GM19395 (cell line): ENCODE measurements around the gene SAP130.

ENCODE experiments used
- ATAC-seq: cut with Tn5 transposase; IDR thresholded peaks from one replicate; pipeline ENCODE4 v1.9.1; 2021; ENCODE audit warnings: mild to moderate bottlenecking, moderate library complexity; ENCODE audit not compliant: unreplicated experiment

The SAP130 gene

DNA sequence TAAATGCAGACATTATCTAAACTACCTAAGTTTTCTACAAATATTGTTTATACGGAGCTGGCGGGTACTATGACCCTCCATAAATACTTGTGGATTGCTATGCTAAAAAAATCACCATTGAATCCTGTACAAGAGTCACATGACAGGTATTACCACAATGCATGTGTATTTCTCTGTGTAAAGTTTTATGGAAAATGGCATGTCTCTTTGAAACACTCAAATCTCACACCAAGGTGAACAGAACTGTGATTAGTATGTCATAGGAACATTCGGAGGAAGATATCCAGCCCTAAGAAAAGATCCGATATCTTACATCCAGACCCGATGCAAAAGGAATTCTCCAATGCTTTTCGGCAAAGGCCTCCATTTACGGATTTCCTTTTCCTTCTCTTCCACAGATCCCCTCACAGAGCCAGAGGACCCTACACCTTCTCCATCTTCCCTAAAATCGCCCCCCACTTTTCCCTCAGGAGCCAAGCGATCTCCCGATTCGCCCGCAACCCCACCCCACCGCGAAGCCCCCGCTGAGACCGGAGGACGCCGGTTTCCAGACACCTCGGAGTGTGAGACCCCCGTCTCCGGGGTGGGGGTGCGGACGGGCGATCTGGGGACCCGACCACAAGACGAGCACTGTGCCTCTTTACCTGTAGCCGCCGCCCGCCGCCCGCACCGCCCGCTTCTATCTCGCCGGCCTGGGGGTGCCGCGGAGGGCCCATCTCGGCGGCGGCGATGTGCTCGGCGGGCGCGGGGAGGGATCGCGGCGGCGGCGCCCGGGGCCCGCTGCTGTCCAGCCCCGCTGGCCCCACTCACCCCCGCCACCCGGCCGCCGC is 1.2 kb downstream of the SAP130 start:
- ATAC-seq, result peak; percentile 7

DNA sequence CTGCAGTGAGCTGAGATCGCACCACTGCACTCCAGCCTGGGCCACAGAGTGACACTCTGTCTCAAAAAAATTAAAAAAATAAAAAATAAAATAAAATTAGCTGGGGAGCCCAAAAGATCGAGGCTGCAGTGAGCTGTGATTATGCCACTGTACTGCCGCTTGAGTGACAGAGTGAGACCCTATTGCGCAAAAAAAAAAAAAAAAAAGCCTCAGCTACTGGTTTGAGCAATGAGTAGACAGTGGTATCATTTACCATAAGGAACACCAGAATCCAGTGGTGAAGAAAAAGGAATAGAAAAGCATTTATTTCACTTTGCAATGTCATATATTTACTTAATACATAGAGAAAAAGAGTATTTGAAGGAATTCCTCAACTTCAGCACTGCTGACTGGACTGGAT is 3.0 kb downstream of the SAP130 start:
- ATAC-seq, result no peak

DNA sequence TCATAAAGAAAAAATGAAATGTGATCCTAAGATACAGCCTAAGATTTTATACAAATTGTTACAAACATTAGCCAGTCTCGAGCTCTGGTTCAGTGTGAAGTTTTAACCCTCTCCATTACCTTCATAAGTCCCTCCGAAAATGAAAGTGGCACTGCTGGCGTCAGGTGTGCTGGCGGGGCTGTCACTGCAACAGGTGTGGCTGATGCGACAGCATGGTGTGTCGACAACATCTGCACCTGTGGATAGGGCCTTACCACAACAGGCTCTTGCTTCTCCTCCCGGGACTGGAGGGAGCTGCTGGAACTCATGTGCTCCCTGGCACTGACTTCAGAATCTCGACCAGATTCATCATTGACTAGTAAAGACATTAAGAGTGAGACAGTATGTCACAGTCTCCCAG is 10.3 kb downstream of the SAP130 start:
- no peak for ATAC-seq

DNA sequence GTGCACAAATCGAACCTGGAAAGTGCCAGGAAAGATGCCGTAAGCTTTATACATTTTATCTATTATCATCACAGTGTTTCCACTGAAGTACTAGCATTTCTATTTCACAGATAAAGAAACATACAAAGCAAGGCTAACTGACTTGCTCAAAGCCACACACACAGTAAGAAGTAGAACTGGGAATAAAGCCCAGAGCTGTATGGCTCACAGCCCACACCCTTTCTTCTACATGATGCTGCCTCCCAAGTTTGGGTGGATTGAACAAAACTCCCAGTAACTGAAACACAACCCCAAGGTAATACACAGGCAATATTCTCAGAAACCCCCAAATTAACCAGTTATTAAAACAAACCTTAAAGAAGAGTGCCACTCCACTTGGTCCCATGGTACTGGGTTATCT is 11.2 kb downstream of the SAP130 start:
- no peak for ATAC-seq

DNA sequence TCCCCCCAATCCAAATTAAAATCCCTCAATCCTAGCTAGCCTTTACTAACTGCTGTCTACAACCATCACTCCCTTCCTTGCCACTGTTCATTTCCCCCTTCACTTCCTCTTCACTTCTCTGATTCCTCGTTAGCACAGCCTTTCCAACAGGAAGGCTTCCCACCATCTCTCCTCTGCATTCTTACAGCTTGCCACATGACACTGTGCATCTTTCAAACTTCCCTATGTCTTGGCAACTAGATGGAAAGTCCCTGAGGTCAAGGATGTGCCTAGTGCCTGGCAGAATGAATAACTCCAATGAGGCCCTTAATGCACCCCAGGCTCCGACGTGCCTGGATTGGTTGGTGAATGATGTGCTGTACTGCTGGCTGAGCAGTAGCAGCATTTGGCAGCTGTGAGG is 15.2 kb downstream of the SAP130 start:
- ATAC-seq, result no peak

DNA sequence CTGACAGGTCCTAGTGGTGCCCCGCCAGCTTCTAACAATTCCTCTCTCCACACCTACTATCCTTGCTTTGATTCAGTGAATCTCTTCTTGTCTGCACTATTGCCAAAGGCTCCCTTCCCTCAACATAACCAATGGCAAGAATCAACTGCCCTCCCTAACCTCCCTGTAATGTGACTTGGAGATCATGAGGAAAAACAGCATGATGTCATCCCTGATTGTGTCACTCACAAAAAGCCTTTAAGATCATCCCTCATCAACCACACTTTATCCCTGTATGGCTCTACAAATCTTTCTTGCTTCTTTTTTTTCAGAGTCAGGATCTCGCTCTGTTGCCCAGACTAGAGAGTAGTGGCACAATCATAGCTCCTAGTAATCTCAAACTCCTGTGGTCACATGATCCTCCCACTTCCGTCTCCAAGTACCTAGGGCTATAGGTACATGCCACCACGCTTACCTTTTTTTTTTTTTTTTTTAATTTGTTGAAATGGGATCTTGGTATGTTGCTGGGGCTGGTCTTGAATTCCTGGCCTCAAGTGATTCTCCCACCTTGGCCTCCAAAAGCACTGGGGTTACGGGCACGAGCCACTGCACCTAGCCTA is 19.7 kb downstream of the SAP130 start:
- ATAC-seq, result no peak

DNA sequence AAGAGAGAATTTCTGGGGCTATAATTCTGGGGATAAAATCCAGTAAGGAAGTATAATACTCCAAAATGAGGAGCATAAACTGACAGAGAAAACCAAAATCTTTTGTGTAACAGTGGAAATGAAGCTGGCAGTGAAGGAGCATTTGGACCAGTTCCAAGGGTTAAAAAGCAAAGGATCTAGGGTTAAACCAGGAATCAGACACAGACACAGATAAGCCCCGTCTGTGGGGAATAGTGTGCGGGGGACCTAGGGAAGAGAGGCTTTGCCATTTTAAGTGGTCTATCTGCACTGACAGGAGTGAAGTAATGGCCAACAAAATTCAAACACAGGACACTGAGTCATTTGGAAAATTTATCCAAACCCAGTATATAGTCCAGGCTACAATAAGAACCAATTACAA is 23.4 kb downstream of the SAP130 start:
- ATAC-seq, result no peak

DNA sequence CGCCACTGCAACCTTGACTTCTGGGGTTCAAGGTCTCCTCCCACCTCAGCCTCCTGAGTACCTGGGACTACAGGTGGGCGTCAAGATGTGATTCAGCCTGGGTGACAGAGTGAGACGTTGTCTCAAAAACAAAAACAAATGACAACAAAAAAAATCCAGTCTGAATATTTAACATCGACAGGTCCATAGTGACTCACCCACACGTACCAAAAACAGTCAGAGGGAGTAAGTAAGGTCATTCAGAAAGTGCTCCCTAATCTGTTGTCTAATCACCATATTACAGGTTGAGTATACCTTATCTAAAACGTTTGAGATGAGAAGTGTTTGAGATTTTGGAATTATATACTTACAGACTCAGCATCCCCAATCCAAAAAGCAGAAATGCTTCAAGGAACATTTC is 24.4 kb downstream of the SAP130 start:
- no peak for ATAC-seq

DNA sequence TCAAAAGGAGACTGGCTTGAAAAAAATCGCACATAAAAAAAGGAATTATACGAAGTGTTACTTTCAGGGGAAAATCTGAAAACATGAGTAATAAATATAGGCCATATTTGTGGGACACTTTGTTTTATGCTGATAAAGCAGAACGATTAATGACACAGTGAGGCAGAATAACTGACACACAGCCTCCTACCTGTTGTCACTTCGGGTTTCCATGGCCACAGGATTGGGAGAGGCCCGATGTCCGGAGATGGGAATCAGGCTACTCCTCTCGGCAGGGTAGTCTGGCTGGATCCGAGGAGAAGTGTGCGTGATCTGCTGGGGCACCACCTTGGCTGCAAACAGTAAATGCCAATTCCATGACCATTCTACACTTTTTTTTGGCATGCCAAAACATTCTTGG is 31.7 kb downstream of the SAP130 start:
- no peak for ATAC-seq

DNA sequence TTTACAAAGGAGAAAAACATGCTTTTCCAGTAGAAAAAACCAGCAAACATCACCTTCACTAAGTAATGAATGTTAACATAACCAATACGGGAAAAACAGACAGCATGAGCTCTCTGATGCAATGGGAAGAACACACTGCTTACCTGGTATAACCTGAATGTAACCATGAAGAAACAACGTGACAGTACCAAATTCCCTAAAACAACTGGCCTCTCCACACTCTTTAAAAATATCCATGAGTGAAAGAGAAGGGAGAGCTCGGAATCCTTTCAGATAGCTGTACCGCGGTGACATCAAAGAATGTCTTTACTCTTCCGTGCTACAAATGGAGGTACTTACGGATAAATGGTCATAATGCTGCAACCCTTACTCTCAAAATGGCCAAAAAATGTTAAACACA is 32.1 kb downstream of the SAP130 start:
- no peak for ATAC-seq

DNA sequence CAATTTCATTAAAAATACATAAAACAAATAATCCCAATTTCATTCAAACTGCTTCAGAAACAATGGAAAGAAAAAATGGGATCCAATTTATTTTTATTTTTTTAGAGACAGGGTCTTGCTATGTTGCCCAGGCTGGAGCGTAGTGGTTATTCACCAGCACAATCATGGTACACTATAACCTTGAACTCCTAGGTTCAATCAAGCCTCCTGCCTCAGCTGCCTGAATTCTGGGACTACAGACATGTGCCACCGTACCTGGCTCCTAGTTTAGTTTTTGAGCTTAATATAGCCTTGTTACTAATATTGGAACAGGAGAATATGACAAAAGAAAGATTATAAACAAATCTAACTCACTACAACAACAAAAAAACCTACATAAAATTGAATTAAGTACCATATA is 34.2 kb downstream of the SAP130 start:
- no peak for ATAC-seq

DNA sequence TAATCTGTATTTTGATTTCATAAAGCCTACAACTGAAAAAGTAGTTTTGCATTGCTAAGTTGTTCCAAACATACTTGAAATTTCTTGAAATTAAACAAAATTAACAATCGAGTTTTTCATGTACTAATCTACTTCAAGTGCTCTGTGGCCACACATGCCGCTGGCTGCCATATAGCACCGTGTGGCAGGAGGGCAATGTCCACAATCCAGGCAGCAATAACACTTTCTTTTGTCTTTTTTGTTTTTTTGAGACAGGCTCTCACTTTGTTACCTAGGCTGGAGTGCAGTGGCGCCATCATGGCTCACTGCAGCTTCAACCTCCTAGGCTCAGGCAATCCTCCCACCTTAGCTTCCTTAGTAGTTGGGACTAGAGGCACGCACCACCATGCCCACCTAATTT is 36.1 kb downstream of the SAP130 start:
- ATAC-seq, result no peak

DNA sequence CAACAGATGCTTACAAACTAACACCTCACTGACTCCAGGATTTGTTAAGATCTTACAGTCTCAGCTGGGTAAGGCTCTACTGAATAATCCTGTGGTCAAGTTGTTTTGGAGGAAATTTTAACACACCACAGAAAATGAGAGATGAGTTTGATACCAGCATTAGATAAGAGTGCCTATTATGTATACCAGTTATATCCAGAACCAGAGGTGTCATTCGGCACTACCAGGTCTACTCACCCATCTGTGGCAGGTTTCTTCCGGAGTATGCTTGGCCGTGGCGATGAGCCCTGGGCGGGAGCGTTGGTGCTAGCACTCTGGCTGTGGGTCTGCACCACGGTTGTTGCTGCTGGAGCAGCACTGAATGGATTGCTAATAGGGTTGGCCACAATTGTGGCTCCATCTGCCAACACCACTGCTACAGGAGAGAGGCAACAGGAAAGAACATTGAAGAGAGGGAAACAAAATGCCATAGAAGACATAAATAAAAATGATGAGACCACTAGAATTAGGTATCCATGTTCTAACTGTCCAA is 41.2 kb downstream of the SAP130 start:
- no peak for ATAC-seq

DNA sequence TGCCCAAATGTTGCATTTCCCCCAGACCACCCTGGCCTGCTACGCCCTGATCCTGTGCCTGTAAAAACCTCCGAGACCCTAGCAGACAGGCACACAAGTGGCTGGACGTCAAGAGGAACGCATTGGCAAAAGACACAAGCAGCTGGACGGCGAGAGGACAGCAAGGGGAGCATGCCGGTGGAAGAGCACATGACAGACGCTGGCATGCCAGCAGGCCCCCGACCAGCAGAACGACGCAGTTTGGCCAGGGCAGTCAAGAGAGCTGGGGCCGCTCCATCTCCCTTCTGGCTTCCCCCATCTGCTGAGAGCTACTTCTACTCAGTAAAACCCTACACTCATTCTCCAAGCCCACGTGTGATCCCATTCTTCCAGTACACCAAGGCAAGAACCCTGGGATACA is 42.1 kb downstream of the SAP130 start:
- no peak for ATAC-seq

DNA sequence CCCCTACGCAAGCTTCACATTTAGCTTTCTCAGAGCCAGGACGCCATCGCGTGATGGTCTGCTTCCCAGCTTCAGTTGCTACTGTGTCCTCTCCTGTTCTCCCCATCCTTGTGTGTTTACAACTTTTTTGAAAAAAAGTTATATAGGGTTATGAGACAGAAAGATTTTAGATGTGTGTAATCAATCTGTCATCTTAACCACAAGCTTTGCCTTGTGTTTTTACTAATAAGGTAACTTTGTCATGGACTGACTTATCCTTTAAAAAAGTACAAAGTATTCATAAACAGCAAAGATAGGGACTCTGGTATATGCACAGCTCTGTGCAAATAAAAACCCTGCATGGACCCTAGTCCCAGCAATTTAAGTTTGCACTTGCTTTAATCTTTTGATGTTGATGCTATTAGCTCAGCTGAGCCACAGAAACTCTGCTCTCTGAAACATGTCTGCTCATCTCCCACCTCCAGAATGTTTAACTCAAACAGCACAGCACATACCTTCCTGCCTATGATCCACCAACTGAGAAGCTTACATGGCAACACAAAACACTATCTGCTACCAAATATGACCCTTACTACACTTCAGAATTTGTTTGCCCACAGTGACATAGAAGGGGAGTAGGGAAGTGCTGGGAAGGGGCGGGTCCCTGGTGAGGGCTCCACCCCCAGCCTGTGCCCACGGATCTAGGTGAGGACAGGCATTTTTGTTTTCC is 42.7 kb downstream of the SAP130 start:
- ATAC-seq, result no peak

DNA sequence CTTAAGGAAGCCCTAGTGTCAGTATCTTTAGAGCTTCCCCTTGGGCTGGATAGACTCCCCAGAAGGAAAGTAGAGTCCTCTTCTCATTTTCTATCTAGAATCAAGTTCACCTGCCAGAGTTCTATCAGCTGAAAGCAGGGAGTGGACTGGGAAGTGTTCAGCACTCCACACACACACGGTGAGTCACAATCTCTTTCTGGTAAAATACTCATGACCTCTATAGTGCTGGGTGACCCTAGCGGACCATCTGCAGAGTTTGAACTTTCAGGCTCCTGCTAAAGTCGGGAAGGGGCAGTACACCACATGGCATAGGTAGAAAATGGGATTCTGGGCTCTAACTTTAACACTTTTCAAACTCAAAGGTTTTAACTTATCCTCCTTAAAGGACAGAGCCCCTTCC is 43.3 kb downstream of the SAP130 start:
- ATAC-seq, result no peak

DNA sequence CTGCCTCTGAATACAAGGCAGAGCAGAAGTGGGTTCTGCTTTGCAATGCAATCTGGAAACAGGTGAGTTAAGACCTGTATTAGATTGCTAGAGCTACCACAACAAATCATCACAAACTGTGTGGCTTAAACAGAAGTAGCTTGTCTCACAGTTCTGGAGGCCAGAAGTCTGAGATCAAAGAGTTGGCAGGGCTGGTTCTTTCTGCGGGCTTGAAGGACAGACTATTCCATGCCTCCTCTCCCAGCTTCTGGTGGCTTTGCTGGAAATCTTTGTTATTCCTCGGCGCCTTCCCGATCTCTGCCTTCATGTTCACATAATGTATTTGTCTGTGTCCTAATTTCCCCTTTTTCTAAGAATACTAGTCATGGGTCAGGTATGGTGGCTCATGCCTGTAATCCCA is 58.4 kb downstream of the SAP130 start:
- ATAC-seq, result no peak

DNA sequence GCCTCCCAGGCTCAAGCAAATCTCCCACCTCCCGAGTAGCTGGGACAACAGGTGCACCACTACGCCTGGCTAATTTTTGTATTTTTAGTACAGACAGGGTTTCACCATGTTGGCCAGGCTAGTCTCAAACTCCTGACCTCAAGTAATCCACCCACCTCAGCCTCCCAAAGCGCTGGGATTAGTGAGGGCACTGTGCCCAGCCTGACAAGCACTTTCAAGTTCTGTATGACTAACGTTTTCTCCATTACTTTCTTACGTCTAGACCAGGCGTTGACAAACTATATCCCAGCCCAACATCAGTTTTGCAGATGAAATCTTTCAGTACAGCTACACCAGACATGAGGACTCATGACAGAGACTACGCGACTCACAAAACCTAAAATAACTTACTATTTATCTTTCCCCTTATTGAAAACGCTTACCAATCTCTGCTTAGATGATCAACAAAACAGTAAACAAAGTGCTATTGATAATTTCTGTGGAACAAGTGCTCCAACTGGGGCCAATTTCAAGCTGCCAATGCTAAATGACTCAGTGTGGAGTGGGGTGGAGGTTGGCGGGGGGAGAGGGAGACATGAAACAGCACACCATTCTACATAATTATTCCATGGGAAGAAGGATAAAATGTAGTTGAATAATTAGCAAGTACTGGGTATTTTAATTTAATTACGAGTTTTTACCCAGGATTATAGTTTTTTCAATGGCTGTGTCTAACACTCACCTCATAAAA is 59.1 kb downstream of the SAP130 start:
- ATAC-seq, result no peak

DNA sequence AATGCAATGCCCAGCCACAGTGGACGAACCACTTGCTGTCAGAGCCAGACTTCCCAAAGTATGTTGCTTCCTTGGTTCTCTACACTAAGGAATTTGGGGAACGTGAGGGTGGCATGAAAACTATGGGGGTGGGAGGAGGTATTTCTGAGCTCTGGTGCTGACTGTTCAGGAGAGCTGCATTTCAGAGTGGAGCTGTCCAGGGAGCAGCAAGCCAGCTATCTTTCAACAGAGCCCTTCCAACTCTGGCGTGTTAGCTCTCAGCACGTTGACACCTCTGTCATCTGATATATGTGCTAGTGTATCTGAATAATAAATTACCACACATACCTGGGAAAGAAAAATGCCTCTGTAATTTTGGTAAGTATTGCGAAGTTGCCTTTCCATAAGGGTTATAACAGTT is 66.1 kb downstream of the SAP130 start:
- no peak for ATAC-seq

DNA sequence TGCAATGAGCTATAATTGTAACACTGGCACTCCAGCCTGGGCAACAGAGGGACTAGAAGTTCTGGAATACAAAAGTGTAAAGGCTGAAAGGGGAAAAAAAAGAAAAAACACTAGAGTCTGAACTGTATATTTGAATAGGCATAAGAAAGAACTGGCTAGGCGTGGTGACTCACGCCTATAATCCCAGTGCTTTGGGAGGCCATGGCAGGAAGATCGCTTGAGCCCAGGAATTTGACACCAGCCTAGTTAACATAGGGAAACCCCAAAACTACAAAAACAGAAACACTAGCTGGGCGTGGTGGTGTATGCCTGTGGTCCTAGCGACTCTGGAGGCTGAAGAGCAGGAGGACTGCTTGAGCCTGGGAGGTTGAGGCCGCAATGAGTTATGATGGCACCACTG is 70.6 kb downstream of the SAP130 start:
- no peak for ATAC-seq

DNA sequence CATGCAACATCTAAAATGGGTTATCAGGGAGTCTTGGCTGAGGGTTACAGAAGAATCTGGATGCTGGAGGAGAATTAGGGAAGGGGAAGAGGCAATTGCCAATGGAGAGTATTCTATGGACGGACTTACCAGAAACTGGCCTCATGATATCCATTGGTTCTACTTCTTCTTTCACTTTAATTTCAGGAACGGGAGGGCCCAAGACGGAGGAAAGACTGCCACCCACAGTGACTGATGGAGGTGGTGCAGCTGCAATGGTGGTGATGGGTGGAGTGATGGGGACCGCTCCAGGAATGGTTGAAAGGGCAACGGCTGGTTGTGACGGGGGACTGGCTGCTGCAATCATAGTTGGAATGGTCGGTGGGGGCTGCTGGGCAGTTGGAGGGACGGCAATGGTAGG is 73.0 kb downstream of the SAP130 start:
- no peak for ATAC-seq
